ENCODE results near the gene SGTA. TPM values are rescaled to one million over a fixed set of nuclear protein-coding genes. Genes with fewer than 3 reads are reported as not detected.

Gene SGTA
- total RNA-seq, 2 donors from 2014 or later: 73.9 to 81.5 TPM

- TF ChIP-seq CTCF (conservative IDR thresholded peaks at IDR 0.05): no peak
- no peak for DNase-seq
- H3K4me3 ChIP-seq (ENCODE audit: low read length): no peak overlapping the region
- Mint-ChIP-seq H3K27me3 (ENCODE audit: insufficient read depth) (no peaks in the 10 kb centered on the region), H3K4me3 (no peak overlapping the region), H3K36me3 (ENCODE audit: low read depth) (peaks cover 77% of the 10 kb centered on the region), H3K9me3 (no peaks in the 10 kb centered on the region), H3K27ac (no peak overlapping the region), H3K4me1 (no peaks in the 10 kb centered on the region)
- peaks cover 69% of the 10 kb centered on the region for H3K36me3 ChIP-seq (ENCODE audit: control insufficient read depth, insufficient read depth, low read length)
- H3K27ac ChIP-seq (ENCODE audit: low read depth, low read length): no peak overlapping the region
- whole genome bisulfite sequencing, 2 experiments (ENCODE audit: insufficient coverage in 1 of 2, insufficient read length in 1 of 2): 93 to 96% methylated on average over 11 to 22 of the region's 22 CpGs
- no peak overlapping the region for H3K9ac ChIP-seq (ENCODE audit: extremely low read depth, low read length, poor library complexity, severe bottlenecking)
- no peaks in the 10 kb centered on the region for H3K9me3 ChIP-seq (ENCODE audit: control insufficient read depth, low read length)
- peaks cover 2% of the 10 kb centered on the region for H3K4me1 ChIP-seq (ENCODE audit: control insufficient read depth, insufficient read depth, low read length)
- no peaks in the 10 kb centered on the region for H3K27me3 ChIP-seq (ENCODE audit: control insufficient read depth, insufficient read depth, low read length, poor library complexity, severe bottlenecking)
Observed at GRCh38 chr19:2800506-2800905, 17.4 kb upstream of the SGTA start.

- H3K27ac Mint-ChIP-seq: no peak overlapping the region
- Histone ChIP-seq H3K9me3 (ENCODE audit: control insufficient read depth, low read length) (no peaks in the 10 kb centered on the region), H3K27ac (ENCODE audit: low read depth, low read length) (no peak overlapping the region), H3K4me3 (ENCODE audit: low read length) (no peak overlapping the region), H3K4me1 (ENCODE audit: control insufficient read depth, insufficient read depth, low read length) (peaks cover 2% of the 10 kb centered on the region), H3K27me3 (ENCODE audit: control insufficient read depth, insufficient read depth, low read length, poor library complexity, severe bottlenecking) (no peaks in the 10 kb centered on the region), H3K36me3 (ENCODE audit: control insufficient read depth, insufficient read depth, low read length) (peaks cover 72% of the 10 kb centered on the region), H3K9ac (ENCODE audit: extremely low read depth, low read length, poor library complexity, severe bottlenecking) (no peak overlapping the region)
- H3K4me1 Mint-ChIP-seq: no peaks in the 10 kb centered on the region
- H3K27me3 Mint-ChIP-seq (ENCODE audit: insufficient read depth): no peaks in the 10 kb centered on the region
- H3K9me3 Mint-ChIP-seq: no peaks in the 10 kb centered on the region
- no peak for TF ChIP-seq CTCF (conservative IDR thresholded peaks at IDR 0.05)
- no peak for DNase-seq
- H3K4me3 Mint-ChIP-seq: no peak overlapping the region
- WGBS, 2 experiments (ENCODE audit: insufficient coverage in 1 of 2, insufficient read length in 1 of 2): 95% methylated on average over 24 to 41 of the region's 41 CpGs
- peaks cover 78% of the 10 kb centered on the region for H3K36me3 Mint-ChIP-seq (ENCODE audit: low read depth)
Observed at GRCh38 chr19:2799273-2800020, 16.4 kb upstream of the SGTA start.

- H3K27ac ChIP-seq (ENCODE audit: low read depth, low read length): no peak overlapping the region
- H3K9me3 Mint-ChIP-seq: no peaks in the 10 kb centered on the region
- peaks cover 2% of the 10 kb centered on the region for H3K4me1 ChIP-seq (ENCODE audit: control insufficient read depth, insufficient read depth, low read length)
- H3K4me1 Mint-ChIP-seq: no peaks in the 10 kb centered on the region
- no peaks in the 10 kb centered on the region for H3K27me3 ChIP-seq (ENCODE audit: control insufficient read depth, insufficient read depth, low read length, poor library complexity, severe bottlenecking)
- H3K4me3 ChIP-seq (ENCODE audit: low read length): no peak overlapping the region
- DNase-seq: no peak
- H3K27me3 Mint-ChIP-seq (ENCODE audit: insufficient read depth): no peaks in the 10 kb centered on the region
- no peak for TF ChIP-seq CTCF (conservative IDR thresholded peaks at IDR 0.05)
- H3K36me3 ChIP-seq (ENCODE audit: control insufficient read depth, insufficient read depth, low read length): peaks cover 71% of the 10 kb centered on the region
- H3K4me3 Mint-ChIP-seq: no peak overlapping the region
- WGBS, 2 experiments (ENCODE audit: insufficient coverage in 1 of 2, insufficient read length in 1 of 2): 82 to 96% methylated on average over 7 of the region's 7 CpGs
- H3K9ac ChIP-seq (ENCODE audit: extremely low read depth, low read length, poor library complexity, severe bottlenecking): no peak overlapping the region
- H3K27ac Mint-ChIP-seq: no peak overlapping the region
- peaks cover 79% of the 10 kb centered on the region for H3K36me3 Mint-ChIP-seq (ENCODE audit: low read depth)
- no peaks in the 10 kb centered on the region for H3K9me3 ChIP-seq (ENCODE audit: control insufficient read depth, low read length)
Observed at GRCh38 chr19:2798733-2799132, 15.7 kb upstream of the SGTA start.
